Activated T-helper 1 cell treated with anti-CD3 and anti-CD28 coated beads, Interleukin-12 subunit alpha, Interleukin-12 subunit beta, Interleukin-2, Interleukin-4 antibody, amounts not matched to agents 30 ng/mL and 10 ng/mL and 1 ng/mL, durations not matched to agents 14 hours and 24 hours and 36 hours (primary cell): ENCODE results near the gene RBM26. TPM values are rescaled to one million over a fixed set of nuclear protein-coding genes. Genes with fewer than 3 reads are reported as not detected.

Experiments
- DNase-seq: peaks from one replicate; pipeline ENCODE4 v3.0.0; 2021; ENCODE audit warnings: low spot score
- H3K27ac Mint-ChIP-seq: one replicate; pipeline ENCODE4 v1.8.0; 2021; ENCODE audit warnings: mild to moderate bottlenecking, mixed read lengths
- H3K27me3 Mint-ChIP-seq: one replicate; pipeline ENCODE4 v1.8.0; 2022; ENCODE audit warnings: mild to moderate bottlenecking, moderate library complexity, mixed read lengths; ENCODE audit not compliant: insufficient read depth
- H3K36me3 Mint-ChIP-seq: one replicate; pipeline ENCODE4 v1.8.0; 2021; ENCODE audit warnings: low read depth, mixed read lengths
- H3K4me1 Mint-ChIP-seq: one replicate; pipeline ENCODE4 v1.8.0; 2021; ENCODE audit warnings: low read depth, mixed read lengths
- H3K4me3 Mint-ChIP-seq: one replicate; pipeline ENCODE4 v1.8.0; 2021; ENCODE audit warnings: mild to moderate bottlenecking, moderate library complexity, mixed read lengths
- H3K9me3 Mint-ChIP-seq: one replicate; pipeline ENCODE4 v1.8.0; 2021; ENCODE audit warnings: mixed read lengths
- intact Hi-C: fragments of 100-400 bp; cut with micrococcal nuclease; formaldehyde crosslinking; loops from one replicate; pipeline ENCODE4 v1.15.1; 2024
- total RNA-seq: library from RNA; stranded (reverse); gene quantifications from 2 replicates; pipeline ENCODE4 v1.2.3, GENCODE V29; 2022

RBM26 gene
- total RNA-seq, 1 donor from 2014 or later, result 99.3 TPM

DNA sequence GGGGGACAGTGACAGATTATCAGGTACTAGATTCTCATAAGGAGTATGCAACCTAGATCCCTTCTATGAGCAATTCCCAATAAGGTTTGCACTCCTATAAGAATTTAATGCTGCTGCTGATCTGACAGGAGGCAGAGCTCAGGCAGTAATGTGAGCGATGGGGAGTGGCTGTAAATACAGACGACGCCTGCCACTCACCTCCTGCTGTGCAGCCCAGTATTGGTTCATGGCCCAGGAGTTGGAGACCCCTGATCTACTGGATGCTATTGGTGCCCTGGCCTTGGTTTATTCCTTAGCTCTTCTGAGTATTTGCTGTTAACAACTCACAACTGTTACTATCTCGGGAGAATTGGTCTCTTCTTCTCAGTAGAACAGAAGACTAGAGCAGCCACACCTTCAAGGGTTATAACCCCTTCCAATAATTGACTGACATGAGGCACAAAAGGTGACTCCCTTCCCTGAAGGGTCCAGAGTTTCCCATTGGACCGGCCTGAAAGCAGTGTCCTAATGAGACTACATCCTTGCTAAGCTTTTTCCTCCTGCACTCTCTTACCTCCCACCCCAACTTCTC, 35.0 kb upstream of the RBM26 start:
- H3K4me3 Mint-ChIP-seq, result no peak overlapping the region
- H3K36me3 Mint-ChIP-seq, result no peaks in the 10 kb centered on the region
- H3K9me3 Mint-ChIP-seq, result no peaks in the 10 kb centered on the region
- H3K4me1 Mint-ChIP-seq, result peaks cover 10% of the 10 kb centered on the region
- DNase-seq, result no peak
- H3K27me3 Mint-ChIP-seq, result no peaks in the 10 kb centered on the region
- no peak overlapping the region for H3K27ac Mint-ChIP-seq
- intact Hi-C loops, result no loop called here

DNA sequence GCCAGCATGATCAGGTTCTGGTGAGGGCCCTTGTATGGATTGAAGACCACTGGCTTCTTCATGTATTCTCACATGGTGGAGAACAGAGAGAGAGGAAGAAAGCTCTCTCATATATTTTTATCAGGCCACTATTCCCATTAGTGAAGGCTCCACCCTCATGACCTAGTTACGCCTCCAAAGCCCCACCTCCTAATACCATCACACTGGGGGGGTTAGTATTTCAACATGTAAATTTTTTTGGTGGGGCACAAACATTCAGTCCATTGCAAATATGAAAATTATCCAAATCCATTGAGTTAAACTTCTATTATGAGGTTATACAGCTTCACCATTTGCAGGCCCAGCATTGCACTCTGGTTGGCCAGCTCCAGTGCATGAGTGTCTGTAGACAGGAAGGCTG, 33.2 kb upstream of the RBM26 start:
- Mint-ChIP-seq H3K4me1 (peaks cover 17% of the 10 kb centered on the region), H3K36me3 (peaks cover 3% of the 10 kb centered on the region), H3K27ac (no peak overlapping the region), H3K9me3 (no peaks in the 10 kb centered on the region), H3K27me3 (no peaks in the 10 kb centered on the region), H3K4me3 (no peak overlapping the region)
- intact Hi-C loops, result no loop called here
- no peak for DNase-seq

DNA sequence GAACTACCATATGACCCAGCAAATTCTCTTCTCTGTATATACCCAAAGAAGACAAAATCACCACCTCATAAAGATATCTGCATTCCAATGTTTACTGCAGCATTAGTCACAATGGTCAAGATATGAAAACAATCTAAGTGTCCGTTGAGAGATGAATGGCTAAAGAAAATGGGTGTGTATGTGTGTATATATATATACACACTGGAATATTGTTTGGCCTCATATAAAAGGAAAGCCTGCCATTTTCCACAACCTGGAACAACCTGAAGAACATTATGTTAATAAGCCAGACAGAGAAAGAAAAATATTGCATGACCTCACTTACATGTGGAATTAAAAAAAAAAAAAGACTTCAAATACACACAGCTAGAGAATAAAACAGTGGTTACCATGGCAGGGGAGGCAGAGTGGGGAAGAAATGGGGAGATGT, 29.5 kb upstream of the RBM26 start:
- intact Hi-C loops, result loop anchor here (1.0 kb wide), 1 partner anchor 11 kb away; no protein-coding TSS in a partner anchor
- Mint-ChIP-seq H3K27ac (no peak overlapping the region), H3K4me1 (peaks cover 33% of the 10 kb centered on the region), H3K9me3 (peaks cover 7% of the 10 kb centered on the region), H3K36me3 (peaks cover 12% of the 10 kb centered on the region), H3K27me3 (no peaks in the 10 kb centered on the region), H3K4me3 (no peak overlapping the region)
- no peak for DNase-seq

DNA sequence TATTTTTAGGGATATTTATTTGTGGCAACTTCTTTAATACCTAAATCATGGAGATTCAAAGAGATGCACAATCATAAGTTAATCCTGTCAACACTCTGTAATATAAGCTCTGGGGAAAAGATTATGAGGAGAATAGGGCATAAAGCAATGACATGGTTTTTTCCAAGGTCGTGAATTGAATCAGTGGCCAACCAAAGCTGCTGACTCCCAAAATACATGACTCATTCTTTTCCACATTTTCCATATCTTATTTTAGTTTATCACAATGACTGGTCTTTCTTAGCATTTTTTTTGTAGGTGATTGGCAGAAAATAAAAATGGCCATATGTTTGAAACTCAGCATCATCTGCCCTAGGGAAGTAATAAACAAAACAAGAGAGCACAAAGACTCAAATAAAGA, 28.5 kb upstream of the RBM26 start:
- peaks cover 37% of the 10 kb centered on the region for H3K4me1 Mint-ChIP-seq
- intact Hi-C loops, result loop anchor here (1.0 kb wide), 1 partner anchor 17 kb away; no protein-coding TSS in a partner anchor
- H3K27me3 Mint-ChIP-seq, result no peaks in the 10 kb centered on the region
- DNase-seq, result no peak
- H3K27ac Mint-ChIP-seq, result peak overlapping the region; percentile 41
- no peak overlapping the region for H3K4me3 Mint-ChIP-seq
- peaks cover 8% of the 10 kb centered on the region for H3K9me3 Mint-ChIP-seq
- H3K36me3 Mint-ChIP-seq, result peaks cover 13% of the 10 kb centered on the region

DNA sequence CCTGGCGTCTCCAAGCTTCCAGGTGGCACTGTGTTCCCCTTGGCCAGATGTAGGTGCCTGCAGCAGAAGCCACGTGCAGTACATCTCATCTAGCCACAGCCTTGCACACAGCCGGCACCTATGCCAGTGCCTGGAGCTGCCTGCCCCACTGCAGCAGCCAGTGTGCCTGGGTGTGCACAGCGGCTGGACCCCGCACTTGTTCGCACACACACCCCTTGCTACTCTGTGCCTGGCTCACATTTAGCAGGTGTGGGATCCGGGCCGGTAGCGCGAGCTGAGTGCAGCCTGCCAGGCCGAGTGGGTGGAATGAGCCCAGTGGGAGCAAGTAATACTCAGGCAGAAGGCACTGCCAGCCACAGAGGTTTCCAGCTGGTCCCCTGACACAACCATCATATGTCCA, 26.9 kb upstream of the RBM26 start:
- Mint-ChIP-seq H3K27ac (no peak overlapping the region), H3K9me3 (peaks cover 8% of the 10 kb centered on the region), H3K27me3 (no peaks in the 10 kb centered on the region), H3K4me1 (peaks cover 52% of the 10 kb centered on the region), H3K4me3 (no peak overlapping the region), H3K36me3 (peaks cover 14% of the 10 kb centered on the region)
- intact Hi-C loops, result no loop called here
- no peak for DNase-seq

DNA sequence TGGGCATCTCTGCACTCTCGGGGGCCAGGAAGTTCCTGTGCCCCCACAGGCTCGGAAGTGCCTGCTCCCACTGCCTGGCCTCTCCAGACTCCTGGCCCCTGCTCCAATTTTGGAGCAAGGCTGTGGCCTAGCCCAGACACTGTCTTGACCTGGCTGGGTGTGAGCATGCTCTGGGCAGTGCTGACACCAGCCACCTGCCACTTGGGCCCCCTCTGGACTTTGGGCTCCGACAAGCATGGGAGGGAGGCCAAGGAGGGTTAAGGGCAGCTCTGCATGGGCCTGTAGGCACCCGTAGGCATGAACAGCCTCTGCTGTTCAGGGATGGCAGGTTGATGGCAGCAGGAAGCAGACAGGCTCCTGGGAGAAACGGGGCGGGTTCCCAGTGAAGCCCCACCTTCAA, 26.0 kb upstream of the RBM26 start:
- Mint-ChIP-seq H3K27ac (no peak overlapping the region), H3K36me3 (peaks cover 15% of the 10 kb centered on the region), H3K4me1 (peaks cover 60% of the 10 kb centered on the region), H3K9me3 (peaks cover 8% of the 10 kb centered on the region), H3K4me3 (no peak overlapping the region), H3K27me3 (no peaks in the 10 kb centered on the region)
- intact Hi-C loops, result no loop called here
- DNase-seq, result no peak

DNA sequence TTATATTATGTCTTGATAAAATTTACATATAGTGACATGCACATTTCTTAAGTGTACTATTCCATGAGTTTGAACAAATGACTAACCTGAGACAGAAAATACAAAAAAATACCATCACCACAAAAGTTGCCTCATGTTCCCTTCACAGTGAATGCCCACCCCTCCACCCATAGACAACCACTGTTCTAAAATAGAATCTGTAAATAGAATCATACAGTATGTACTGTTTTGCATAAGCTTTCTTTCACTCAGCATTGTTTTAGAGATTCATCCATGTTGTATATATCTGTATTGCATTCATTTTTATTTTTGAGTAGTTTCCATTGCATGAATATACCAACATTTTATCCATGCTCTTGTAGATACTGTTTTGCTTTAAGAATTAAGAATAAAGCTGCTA, 23.3 kb upstream of the RBM26 start:
- intact Hi-C loops, result loop anchor here (1.0 kb wide), 1 partner anchor 22 kb away; no protein-coding TSS in a partner anchor
- Mint-ChIP-seq H3K36me3 (peaks cover 17% of the 10 kb centered on the region), H3K4me1 (peaks cover 60% of the 10 kb centered on the region), H3K9me3 (peaks cover 8% of the 10 kb centered on the region), H3K27ac (no peak overlapping the region), H3K4me3 (no peak overlapping the region), H3K27me3 (no peaks in the 10 kb centered on the region)
- DNase-seq, result no peak

DNA sequence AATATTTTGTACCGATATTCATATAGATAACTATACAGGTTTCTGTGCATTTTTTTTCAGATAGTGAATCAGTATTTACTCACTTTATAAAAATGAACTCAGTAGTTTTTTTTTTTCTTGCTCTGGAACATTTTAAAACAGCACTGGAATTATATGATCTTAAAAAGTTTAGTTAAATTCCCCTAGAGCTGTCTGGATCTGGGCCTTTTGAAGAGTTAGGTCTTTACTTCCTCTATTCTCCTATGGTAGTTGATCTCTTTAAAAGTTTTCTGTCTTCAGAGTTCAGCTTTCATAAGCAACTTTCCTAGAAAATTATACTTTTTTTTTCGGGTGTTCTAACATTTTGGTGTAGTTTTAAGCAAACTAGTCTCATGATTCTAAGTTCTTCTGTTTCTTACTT, 21.8 kb upstream of the RBM26 start:
- no peak for DNase-seq
- Mint-ChIP-seq H3K9me3 (peaks cover 8% of the 10 kb centered on the region), H3K27me3 (no peaks in the 10 kb centered on the region), H3K27ac (no peak overlapping the region), H3K4me3 (no peak overlapping the region), H3K36me3 (peaks cover 15% of the 10 kb centered on the region), H3K4me1 (peaks cover 51% of the 10 kb centered on the region)
- intact Hi-C loops, result no loop called here

DNA sequence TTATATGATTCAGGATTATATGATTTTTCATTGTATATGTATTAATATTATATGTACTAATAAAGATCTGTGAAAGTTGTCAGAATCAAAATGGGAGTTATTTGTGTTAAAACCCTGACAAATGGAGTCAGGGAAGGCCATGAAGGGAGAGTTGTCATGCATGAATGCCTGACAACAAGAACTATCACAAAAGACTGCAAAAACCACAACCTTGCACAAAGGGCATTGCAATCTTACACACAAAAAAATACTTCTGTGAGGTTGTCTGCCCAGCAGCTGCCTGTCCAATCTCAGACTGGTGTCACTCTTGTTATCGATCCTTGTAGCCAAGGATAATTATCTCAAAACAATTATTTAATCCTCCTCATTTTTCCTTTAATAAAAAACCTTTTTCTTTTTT, 21.2 kb upstream of the RBM26 start:
- intact Hi-C loops, result no loop called here
- H3K4me1 Mint-ChIP-seq, result peaks cover 51% of the 10 kb centered on the region
- no peaks in the 10 kb centered on the region for H3K27me3 Mint-ChIP-seq
- DNase-seq, result no peak
- peaks cover 8% of the 10 kb centered on the region for H3K9me3 Mint-ChIP-seq
- H3K4me3 Mint-ChIP-seq, result no peak overlapping the region
- H3K36me3 Mint-ChIP-seq, result peaks cover 15% of the 10 kb centered on the region
- H3K27ac Mint-ChIP-seq, result no peak overlapping the region

DNA sequence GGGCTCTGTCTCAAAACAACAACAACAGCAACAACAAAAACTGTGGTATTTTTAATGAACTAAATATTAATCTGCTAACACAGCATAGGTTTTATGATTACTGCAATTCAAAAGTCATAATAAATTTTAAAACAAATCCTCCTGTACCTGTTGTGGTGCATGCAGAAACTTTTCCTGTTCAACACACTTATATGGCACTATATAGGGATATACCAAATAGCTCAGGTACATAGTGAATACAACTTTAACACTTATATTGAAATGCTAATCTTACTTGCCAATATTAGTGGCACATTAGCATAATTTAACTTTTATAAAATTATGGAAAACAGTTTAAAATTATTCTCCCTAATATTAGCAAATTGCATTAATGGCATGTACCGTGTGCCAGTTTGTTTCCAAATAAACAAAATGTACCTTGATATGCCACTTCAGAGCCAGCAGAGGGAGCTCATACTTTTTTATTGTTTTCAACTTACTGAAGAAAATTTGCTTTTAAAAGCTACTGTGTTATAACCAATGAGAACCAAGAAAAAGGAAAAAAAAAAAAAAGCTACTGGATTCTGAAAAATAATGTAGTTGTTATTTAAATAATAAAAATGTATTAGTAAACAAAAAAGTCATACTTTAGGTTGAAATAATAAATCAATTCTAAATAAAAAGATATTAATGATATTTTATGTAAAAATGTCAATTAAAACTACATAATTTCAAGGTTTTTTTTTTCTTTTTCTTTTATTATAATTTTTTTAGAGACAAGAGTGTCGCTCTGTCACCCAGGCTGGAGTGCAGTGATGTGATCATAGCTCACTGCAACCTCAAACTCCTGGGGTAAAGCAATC, 18.0 kb upstream of the RBM26 start:
- H3K9me3 Mint-ChIP-seq, result no peaks in the 10 kb centered on the region
- no peaks in the 10 kb centered on the region for H3K27me3 Mint-ChIP-seq
- no peak overlapping the region for H3K4me3 Mint-ChIP-seq
- H3K4me1 Mint-ChIP-seq, result peaks cover 35% of the 10 kb centered on the region
- no peak overlapping the region for H3K27ac Mint-ChIP-seq
- H3K36me3 Mint-ChIP-seq, result peaks cover 7% of the 10 kb centered on the region
- intact Hi-C loops, result loop anchor here (1.0 to 5.0 kb wide), 5 partner anchors 18 to 253 kb away; partner anchors contain the start of genes NDFIP2 and RBM26
- DNase-seq, result no peak

DNA sequence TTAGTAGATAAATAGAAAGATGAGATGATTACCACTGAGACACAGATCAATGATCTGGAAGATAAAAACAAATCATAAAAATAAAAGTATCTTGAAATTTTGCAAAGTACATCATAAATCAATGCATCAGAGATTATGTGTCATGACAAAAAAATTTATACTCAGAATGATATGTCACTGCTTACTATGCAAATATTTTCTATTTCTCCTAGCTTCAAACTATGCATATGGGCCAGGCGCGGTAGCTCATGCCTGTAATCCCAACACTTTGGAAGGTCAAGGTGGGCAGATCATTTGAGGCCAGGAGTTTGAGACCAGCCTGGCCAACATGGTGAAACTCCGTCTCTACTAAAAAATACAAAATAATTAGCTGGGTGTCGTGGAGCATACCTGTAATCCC, 17.3 kb upstream of the RBM26 start:
- Mint-ChIP-seq H3K4me1 (peaks cover 28% of the 10 kb centered on the region), H3K27ac (no peak overlapping the region), H3K4me3 (no peak overlapping the region), H3K36me3 (peaks cover 7% of the 10 kb centered on the region), H3K27me3 (no peaks in the 10 kb centered on the region), H3K9me3 (no peaks in the 10 kb centered on the region)
- DNase-seq, result no peak
- intact Hi-C loops, result loop anchor here (5.0 kb wide), 1 partner anchor 254 kb away; no protein-coding TSS in a partner anchor

DNA sequence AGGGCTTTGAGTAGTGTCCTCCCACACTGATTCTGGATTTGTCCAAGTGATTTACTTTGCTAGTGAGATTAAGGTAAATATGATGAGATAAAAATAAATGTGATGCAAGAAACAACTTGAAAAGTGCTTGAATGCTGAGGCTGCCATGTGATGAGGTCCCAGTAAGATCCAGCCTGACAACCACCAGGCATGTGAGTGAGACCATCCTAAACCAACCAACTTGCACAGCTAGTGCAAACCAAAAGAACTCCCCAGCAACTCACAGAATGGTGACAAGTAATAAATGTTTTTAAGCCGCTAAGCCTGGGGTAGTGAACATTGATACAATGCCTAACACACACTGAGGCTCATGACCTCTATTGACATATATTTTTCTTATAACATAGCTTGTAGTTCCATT, 13.3 kb upstream of the RBM26 start:
- intact Hi-C loops, result no loop called here
- Mint-ChIP-seq H3K9me3 (no peaks in the 10 kb centered on the region), H3K36me3 (peaks cover 7% of the 10 kb centered on the region), H3K4me3 (no peak overlapping the region), H3K27me3 (no peaks in the 10 kb centered on the region), H3K27ac (no peak overlapping the region), H3K4me1 (no peaks in the 10 kb centered on the region)
- DNase-seq, result no peak

DNA sequence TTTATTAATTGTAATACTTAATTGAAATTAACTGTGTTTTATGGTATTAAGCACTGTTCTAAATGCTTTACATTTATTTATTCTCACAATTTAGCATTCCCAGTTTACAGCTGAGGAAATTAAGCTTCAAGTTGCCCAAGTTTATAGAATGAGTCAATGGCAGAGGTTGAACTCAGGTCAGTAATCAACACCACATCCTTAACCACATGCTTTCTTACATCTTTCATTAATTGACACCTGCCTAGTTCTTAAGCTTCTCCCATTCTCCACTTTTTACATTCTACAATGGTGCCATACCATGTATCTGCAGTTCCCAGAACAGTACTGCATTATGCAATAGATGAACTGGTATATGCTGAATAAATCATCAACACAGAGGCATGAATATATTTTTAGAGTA, 11.7 kb upstream of the RBM26 start:
- Mint-ChIP-seq H3K4me3 (no peak overlapping the region), H3K9me3 (no peaks in the 10 kb centered on the region), H3K27me3 (no peaks in the 10 kb centered on the region), H3K27ac (no peak overlapping the region), H3K4me1 (no peaks in the 10 kb centered on the region), H3K36me3 (peaks cover 9% of the 10 kb centered on the region)
- intact Hi-C loops, result no loop called here
- no peak for DNase-seq
